HEK293T (cell line): ENCODE results near the gene NET1.

Experiments
- CTCF ChIA-PET: fragments of 350-600 bp; formaldehyde crosslinking; extraction: SDS; loops from one replicate; lab custom pipeline; 2021; ENCODE audit warnings: antibody characterized with exemption, inconsistent platforms; lab: Yijun Ruan, JAX
- POLR2A ChIA-PET: fragments of 350-600 bp; formaldehyde crosslinking; extraction: SDS; loops from one replicate; lab custom pipeline; 2020; ENCODE audit warnings: antibody characterized with exemption, inconsistent platforms; lab: Yijun Ruan, JAX
- DNase-seq: peaks from one replicate; pipeline ENCODE4 v3.0.0; 2012; ENCODE audit warnings: mixed read lengths; ENCODE audit errors: extremely low spot score
- ARNT ChIP-seq: fragments of 450-650 bp; IDR thresholded peaks from 2 replicates; pipeline ENCODE4 v1.6.1; 2017; ENCODE audit warnings: mild to moderate bottlenecking
- BHLHE40 ChIP-seq: fragments of 450-650 bp; IDR thresholded peaks from 2 replicates; pipeline ENCODE4 v1.6.1; 2016; ENCODE audit warnings: mild to moderate bottlenecking, moderate library complexity, borderline replicate concordance
- CTBP1 ChIP-seq: fragments of 450-650 bp; IDR thresholded peaks from 2 replicates; pipeline ENCODE4 v1.6.1; 2016; ENCODE audit warnings: borderline replicate concordance
- ELF4 ChIP-seq: fragments of 450-650 bp; IDR thresholded peaks from 2 replicates; pipeline ENCODE4 v1.6.1; 2017; ENCODE audit warnings: antibody characterized with exemption
- FOXA1 ChIP-seq: fragments of 450-650 bp; IDR thresholded peaks from 2 replicates; pipeline ENCODE4 v1.6.1; 2016; ENCODE audit warnings: mild to moderate bottlenecking
- FOXK2 ChIP-seq: fragments of 450-650 bp; IDR thresholded peaks from 2 replicates; pipeline ENCODE4 v1.6.1; 2016; ENCODE audit warnings: mild to moderate bottlenecking
- FOXM1 ChIP-seq: fragments of 450-650 bp; IDR thresholded peaks from 2 replicates; pipeline ENCODE4 v1.6.1; 2017; ENCODE audit warnings: mild to moderate bottlenecking, borderline replicate concordance
- HDGF ChIP-seq: fragments of 450-650 bp; IDR thresholded peaks from 2 replicates; pipeline ENCODE4 v1.6.1; 2017; ENCODE audit warnings: antibody characterized with exemption, borderline replicate concordance
- L3MBTL2 ChIP-seq: fragments of 450-650 bp; conservative IDR thresholded peaks from 2 replicates; pipeline ENCODE4 v1.6.1; 2016; ENCODE audit warnings: mild to moderate bottlenecking
- LEF1 ChIP-seq: fragments of 450-650 bp; IDR thresholded peaks from 2 replicates; pipeline ENCODE4 v1.6.1; 2017; ENCODE audit warnings: mild to moderate bottlenecking, borderline replicate concordance
- NFRKB ChIP-seq: fragments of 450-650 bp; IDR thresholded peaks from 2 replicates; pipeline ENCODE4 v1.6.1; 2016; ENCODE audit warnings: mild to moderate bottlenecking, moderate library complexity
- SP1 ChIP-seq: fragments of 450-650 bp; IDR thresholded peaks from 2 replicates; pipeline ENCODE4 v1.6.1; 2017
- SUZ12 ChIP-seq: fragments of 450-650 bp; IDR thresholded peaks from 2 replicates; pipeline ENCODE4 v1.6.1; 2016; ENCODE audit warnings: mild to moderate bottlenecking
- TARDBP ChIP-seq: fragments of 450-650 bp; IDR thresholded peaks from 2 replicates; pipeline ENCODE4 v1.6.1; 2016
- ZNF384 ChIP-seq: fragments of 450-650 bp; IDR thresholded peaks from 2 replicates; pipeline ENCODE4 v1.6.1; 2016
- TF ChIP-seq, protein P1 (sequence below): fragments of 450-650 bp; IDR thresholded peaks from 2 replicates; pipeline ENCODE4 v1.6.1; 2016

Gene NET1

DNA sequence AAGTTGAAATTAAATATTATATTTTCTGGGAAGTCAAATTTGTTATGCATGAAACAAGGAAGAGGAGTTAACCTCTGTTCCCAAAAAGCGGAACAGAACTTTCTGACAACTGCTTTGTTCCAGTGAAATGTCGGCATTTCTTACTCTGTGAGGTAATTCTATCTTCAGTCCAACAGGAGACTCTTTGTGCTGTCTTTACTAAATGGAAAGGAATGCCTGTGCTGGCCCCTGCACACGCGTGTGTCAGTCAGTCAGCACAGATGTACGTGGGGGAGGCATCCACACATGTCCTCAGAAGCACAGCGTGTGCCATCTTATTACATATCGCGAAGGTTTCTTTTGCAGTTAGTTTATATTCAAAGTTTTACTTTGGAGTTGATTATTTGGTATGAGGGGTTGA, 37.5 kb downstream of the NET1 start:
- ChIA-PET CTCF (no interaction called here), POLR2A (no interaction called here)
- no peak for DNase-seq
- TF ChIP-seq CTBP1 (no peak), FOXK2 (no peak), FOXA1 (no peak), BHLHE40 (no peak), L3MBTL2 (no peak), ZNF384 (no peak), ELF4 (no peak), LEF1 (no peak), HDGF (no peak), ARNT (no peak), FOXM1 (no peak), NFRKB (no peak), SUZ12 (no peak), SP1 (no peak)

DNA sequence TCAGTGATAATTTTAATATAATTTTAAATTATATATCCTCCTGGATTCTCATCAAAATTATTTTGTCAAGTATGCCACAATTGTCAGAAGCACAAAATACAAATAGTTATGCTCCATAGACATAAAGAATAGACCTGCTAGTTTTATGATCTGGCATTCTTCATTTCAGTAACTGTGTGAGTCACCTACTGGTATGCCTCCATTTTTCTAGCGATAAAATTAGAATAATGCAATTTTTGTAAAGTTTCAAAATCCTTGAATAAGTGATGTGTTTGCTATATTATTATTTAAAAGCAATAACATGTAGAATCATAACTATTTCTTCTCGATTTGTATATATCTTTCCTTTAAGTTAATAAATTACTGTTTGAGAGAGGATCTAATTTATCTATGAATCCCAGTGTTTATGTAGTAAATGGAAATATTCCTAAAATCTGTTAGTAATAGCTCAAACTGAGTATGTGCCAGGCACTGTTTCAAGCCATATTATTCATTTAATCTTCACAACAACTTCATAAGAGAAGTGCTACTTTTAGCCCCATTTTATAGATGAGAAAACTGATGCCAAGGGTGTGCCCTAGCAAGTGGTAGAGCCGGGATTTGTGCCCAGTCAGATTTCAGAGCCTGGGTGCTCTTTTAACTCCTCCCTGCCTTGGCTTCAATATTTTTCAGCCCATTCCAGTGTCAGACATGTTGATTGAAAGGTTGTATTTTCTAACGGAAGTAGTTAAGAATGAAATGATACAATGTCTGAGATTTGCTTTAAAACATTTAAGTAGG, 38.4 kb downstream of the NET1 start:
- TF ChIP-seq L3MBTL2 = no peak
- TF ChIP-seq BHLHE40 = no peak
- TF ChIP-seq SP1 = no peak
- TF ChIP-seq NFRKB = no peak
- no peak for TF ChIP-seq FOXM1
- no peak for TF ChIP-seq CTBP1
- no peak for TF ChIP-seq LEF1
- TF ChIP-seq FOXA1 = no peak
- no peak for TF ChIP-seq SUZ12
- TF ChIP-seq ZNF384 = no peak
- TF ChIP-seq, protein P1, sequence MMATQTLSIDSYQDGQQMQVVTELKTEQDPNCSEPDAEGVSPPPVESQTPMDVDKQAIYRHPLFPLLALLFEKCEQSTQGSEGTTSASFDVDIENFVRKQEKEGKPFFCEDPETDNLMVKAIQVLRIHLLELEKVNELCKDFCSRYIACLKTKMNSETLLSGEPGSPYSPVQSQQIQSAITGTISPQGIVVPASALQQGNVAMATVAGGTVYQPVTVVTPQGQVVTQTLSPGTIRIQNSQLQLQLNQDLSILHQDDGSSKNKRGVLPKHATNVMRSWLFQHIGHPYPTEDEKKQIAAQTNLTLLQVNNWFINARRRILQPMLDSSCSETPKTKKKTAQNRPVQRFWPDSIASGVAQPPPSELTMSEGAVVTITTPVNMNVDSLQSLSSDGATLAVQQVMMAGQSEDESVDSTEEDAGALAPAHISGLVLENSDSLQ = no peak
- TF ChIP-seq TARDBP = no peak
- no peak for TF ChIP-seq ARNT
- TF ChIP-seq FOXK2 = no peak
- no peak for TF ChIP-seq ELF4
- no peak for TF ChIP-seq HDGF
- ChIA-PET POLR2A (no interaction called here), CTCF (no interaction called here)
- DNase-seq = no peak

DNA sequence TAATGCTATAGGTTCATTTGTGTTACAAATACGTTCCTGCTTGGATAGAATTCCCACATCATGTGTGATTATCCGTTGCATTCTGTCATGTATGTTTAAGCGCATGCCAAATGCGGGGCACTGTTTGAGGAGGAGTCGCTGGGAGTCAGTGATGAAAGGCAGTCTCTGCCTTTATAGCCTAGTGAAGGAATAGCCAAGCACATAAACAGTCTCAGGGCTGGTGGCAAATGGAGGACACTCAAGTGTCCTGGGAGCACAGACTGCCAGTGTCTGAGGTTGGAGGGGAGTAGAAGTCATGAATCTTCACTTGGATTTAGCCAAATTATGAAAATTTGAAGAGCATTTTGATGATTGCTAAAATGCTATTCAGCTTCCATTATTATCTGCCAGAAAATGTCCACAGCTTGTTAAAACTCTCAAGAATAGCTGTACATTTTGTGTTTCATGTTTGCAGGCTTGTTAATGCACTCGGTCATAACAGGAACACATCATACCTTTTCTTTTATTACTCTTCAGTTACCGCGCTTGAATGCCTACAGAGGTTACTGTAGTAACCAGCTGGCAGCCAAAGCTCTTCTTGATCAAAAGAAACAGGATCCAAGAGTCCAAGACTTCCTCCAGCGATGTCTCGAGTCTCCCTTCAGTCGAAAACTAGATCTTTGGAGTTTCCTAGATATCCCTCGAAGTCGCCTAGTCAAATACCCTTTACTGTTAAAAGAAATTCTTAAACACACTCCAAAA, 41.6 kb downstream of the NET1 start:
- ChIA-PET POLR2A (interaction anchor here (1.1 to 1.2 kb wide), 2 partner anchors 8 to 170 kb away, joined by 3 read pairs; no protein-coding TSS in a partner anchor), CTCF (no interaction called here)
- TF ChIP-seq HDGF = no peak
- no peak for TF ChIP-seq ELF4
- no peak for DNase-seq

DNA sequence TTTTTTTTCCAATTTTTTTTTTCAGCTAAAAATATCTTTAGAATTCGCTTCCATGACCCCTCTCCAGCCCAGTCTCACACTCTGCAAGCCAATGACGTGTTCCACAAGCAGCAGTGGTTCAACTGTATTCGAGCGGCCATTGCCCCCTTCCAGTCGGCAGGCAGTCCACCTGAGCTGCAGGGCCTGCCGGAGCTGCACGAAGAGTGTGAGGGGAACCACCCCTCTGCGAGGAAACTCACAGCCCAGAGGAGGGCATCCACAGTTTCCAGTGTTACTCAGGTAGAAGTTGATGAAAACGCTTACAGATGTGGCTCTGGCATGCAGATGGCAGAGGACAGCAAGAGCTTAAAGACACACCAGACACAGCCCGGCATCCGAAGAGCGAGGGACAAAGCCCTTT, 44.2 kb downstream of the NET1 start:
- DNase-seq = no peak
- POLR2A ChIA-PET = interaction anchor here (0.8 kb wide), 1 partner anchor 10 kb away, joined by 4 read pairs; no protein-coding TSS in a partner anchor
- CTCF ChIA-PET = interaction anchor here (0.9 kb wide), 1 partner anchor 167 kb away, joined by 3 read pairs; no protein-coding TSS in a partner anchor
- no peak for TF ChIP-seq ZNF384
- TF ChIP-seq ARNT = no peak
- TF ChIP-seq, protein P1 = no peak
- no peak for TF ChIP-seq FOXM1
- TF ChIP-seq SUZ12 = no peak
- no peak for TF ChIP-seq NFRKB
- TF ChIP-seq SP1 = no peak
- TF ChIP-seq ELF4 = no peak
- TF ChIP-seq LEF1 = no peak
- no peak for TF ChIP-seq FOXA1
- TF ChIP-seq FOXK2 = no peak
- no peak for TF ChIP-seq TARDBP
- no peak for TF ChIP-seq L3MBTL2
- TF ChIP-seq HDGF = no peak
- no peak for TF ChIP-seq CTBP1
- no peak for TF ChIP-seq BHLHE40

DNA sequence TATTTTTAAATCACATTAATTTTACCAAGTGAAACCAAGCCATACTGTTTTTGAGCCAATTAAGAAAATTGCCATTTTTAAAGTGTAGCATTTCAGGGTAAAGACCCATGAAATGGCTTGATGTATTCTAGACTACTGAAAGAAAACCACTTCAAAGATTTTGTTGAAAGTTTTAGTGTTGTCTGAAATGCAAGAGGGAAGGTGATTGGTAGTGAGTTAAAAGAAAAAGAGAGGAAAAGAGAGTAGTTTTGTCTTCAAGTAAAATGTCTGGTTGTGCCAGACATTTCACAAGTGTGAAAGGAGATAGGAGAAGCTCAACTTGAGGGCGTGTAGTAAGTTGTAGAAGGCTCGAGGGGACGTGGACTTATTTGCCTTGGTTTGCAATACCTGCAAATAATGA, 45.4 kb downstream of the NET1 start:
- DNase-seq = no peak
- ChIA-PET POLR2A (no interaction called here), CTCF (no interaction called here)
- TF ChIP-seq L3MBTL2 (no peak), ZNF384 (no peak), SP1 (no peak), HDGF (no peak), ARNT (no peak), LEF1 (no peak), FOXA1 (no peak), FOXM1 (no peak), BHLHE40 (no peak), CTBP1 (no peak), NFRKB (no peak), FOXK2 (no peak), SUZ12 (no peak), ELF4 (no peak), TARDBP (no peak)
- TF ChIP-seq, protein P1 = no peak
